Breast epithelium (tissue), 3 donors: Measurements from ENCODE around the gene LIPE.

Experiments
- POLR2A ChIP-seq: fragments of 450-650 bp; IDR thresholded peaks from one replicate; pipeline ENCODE4 v1.6.1; 2016; ENCODE audit warnings: antibody characterized with exemption, mild to moderate bottlenecking, moderate library complexity
- POLR2AphosphoS5 ChIP-seq, 3 donors: sonication (generic); formaldehyde crosslinking; IDR thresholded peaks; one replicate each; pipeline ENCODE4 v1.6.1; 2017; ENCODE audit warnings: antibody characterized with exemption in 3 of 3

DNA sequence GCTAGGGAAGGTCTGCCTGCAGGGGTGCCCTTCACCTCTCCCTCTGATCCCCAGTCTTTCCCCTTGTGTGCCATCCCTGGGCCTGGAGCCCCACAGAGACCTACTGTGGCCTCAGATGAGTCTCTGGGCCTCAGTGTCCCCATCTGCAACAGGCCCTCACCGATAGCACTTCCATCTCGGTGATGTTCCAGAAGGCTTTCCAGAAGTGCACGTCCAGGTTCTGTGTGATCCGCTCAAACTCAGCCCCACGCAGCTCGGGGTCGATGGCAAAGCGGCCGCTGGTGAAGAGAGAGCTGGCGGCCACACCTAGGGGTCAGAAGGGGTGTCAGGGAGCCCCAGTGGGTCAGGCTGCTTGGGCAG lies 19.4 kb downstream of the LIPE start:
- no peak for TF ChIP-seq POLR2A
- TF ChIP-seq POLR2AphosphoS5 (IDR thresholded peaks at IDR 0.05): no peak
